Activated T-helper 1 cell treated with Interleukin-2 at 50 U/mL for 16 hours (primary cell): ENCODE results near the gene GZMB.
"Not testable (repeated sequence)": the region's sequence is repeated elsewhere in the genome, so short reads cannot be mapped to it uniquely, and the experiment has no call there.

ENCODE experiments used
- DNase-seq: peaks from one replicate; pipeline ENCODE4 v3.0.0-alpha.2; 2020; ENCODE audit warnings: low read depth

The GZMB gene, protein sequence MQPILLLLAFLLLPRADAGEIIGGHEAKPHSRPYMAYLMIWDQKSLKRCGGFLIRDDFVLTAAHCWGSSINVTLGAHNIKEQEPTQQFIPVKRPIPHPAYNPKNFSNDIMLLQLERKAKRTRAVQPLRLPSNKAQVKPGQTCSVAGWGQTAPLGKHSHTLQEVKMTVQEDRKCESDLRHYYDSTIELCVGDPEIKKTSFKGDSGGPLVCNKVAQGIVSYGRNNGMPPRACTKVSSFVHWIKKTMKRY

DNA sequence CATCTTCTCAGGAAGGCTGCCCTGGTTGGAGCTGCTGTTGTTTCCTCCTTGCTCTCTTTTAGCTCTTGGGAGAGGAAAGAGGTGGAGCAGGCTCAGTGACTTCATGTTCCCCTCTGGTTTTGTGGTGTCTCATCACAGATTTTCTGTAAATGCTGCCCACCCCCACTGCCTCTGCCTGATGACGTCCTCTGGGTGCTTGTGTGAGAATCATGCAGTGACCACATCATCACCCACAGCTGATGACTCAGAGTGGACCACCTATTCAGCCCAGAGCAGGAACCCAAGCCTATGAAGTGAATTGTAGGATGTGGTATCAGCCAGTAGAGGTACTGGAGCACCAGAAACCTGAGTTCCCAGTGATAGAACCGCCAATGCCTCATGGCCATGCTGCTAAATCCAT is at the start of gene GZMB:
Gene GZMB (minus strand): TSS at position 33 of the 400 bp plus-strand sequence. CDS start 30 bp downstream, at position 3.
- DNase-seq: no peak

DNA sequence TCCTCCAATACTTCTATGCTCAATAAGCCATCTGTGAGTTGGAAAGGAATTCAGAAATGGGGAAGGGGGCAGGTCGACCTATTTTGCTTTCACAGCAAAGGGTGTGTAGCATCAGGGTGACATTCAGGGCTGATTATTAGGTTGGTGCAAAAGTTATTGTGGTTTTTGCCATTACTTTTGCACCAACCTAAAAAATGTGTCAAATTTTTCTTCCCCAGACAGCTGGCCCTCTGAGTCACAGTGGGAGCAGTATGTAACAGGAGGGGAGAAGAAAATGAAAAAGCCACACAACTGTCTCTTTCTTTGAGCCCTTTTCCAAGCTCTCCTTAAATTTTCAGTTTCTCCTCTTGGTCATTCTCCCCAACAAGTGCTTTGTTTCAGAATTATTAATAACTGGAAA is 47.1 kb upstream of the GZMB start:
- no peak for DNase-seq

DNA sequence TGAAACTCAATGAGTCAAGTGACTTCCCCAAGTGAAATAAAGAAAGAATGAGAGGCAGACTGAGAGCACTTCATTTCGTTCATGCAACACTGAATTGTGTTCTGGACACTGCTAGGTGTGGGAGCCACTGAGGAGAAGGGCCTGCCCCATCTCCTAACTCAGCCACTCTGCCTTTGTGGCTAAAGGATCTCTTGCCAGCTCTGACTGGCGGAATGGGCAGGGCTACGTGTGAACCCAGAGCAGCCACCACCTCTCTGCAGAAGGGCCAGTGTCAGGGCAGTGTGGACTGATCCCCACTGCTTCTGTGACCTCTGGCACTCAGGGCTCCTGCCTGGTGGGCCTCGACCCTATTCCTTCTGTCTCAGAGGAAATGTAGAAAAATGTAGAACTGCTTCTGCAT is 46.5 kb upstream of the GZMB start:
- no peak for DNase-seq

DNA sequence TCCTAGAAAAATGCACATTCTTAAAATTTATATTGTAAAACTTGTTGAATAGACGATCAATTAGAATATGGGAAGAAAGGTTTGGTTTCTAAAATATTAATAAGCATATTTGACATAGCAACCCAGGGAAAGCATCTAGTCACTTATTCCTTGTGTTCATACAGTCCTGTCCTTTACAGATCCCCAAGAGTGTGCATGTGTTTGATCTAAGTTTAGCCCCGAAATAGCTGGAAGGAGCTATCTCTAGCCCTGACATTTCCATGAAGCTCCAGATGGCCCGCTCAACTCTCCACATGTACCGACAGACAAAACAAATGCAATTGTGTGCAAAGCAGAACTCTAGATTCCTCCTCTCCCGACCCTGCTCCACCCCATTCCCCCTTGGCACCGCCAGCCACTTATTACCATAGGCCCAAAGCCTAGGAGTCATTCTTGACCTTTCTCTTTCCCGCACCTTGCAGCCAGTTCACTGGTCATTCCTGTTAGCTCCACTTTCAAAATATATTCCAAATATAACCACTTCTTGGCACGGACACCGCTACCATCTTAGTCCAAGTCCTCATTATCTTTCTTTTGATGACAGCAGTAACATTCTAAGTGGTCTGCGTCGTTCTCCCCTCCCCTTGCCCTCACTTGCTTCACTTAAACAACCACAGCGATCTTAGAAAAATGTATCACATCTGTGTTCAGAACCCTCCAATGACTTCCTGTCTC is 45.4 kb upstream of the GZMB start:
- DNase-seq: no peak

DNA sequence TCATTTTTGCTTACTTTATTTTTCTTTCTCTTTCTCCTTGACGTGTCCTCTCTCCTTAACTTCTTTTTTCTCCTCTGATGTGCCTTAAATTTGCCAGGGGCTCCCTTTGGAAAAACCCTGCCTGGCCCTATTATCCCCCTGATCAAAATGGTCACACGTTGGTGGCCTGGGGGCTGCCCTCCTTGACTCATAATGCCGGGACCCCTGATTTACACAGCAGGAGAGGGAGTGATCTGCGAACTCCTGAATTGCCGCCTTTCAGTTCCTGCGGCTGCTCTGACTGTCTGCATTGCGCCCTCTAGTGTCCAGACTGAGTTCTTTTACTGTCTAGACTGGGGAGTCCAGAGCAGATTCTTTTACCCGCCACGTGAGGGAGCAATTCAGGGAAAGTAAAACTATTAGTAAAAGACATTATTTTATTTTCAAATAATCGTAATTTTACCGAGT is 44.8 kb upstream of the GZMB start:
- peak; percentile 62 for DNase-seq

DNA sequence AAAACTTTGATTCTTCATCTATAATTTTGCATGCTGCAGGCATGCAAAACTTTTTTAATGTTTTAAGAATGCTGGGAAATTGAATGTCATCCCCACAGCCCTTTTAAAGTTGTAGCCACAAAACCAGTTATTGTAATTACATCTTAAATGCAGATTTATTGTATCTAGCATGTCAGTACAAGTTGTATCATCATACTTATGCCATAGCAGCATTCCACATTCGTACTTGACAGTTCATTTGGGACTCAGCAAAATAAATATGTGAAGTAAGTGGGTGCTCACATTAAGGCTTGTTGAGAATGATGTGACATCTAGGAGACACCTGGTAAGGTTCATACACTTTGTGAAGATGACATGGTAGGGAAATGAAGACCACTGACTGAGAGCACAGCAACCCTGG is 44.0 kb upstream of the GZMB start:
- no peak for DNase-seq

DNA sequence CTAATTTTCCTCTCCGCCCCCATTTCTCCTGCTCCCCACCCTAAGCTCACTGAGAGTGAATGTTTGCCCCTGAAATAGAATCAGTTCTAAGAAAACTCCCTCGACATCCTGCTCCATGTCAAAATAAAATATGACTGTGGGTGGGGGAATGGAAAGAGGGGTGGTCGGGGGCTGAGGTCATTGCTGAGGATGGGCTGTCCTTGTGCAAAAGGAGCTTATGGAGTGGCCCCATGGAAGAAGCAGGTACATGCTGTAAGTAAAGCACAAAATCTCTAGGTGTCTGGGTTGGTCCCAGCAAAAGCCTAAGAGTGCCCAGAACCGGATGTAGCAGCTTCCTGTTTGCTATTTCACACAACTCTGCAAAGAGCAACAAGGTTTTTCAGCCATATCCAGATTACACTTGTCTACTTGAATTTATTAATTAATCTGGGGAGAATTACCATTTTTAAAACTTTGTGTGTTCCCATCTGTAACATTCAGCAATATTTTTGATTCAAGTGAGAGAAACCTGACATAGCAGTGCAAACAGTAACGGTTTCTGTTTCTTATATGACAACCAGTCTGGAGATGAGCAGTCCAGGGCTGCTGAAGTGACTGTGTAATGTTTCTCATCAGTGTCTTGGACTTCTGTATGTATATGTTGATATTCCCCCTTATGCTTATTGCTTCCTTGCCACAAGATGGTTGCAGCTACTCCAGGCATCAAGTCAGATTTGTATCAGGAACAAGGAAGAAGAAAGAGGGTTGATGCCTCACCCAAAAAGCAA is 40.4 kb upstream of the GZMB start:
- DNase-seq: peak; percentile 24

DNA sequence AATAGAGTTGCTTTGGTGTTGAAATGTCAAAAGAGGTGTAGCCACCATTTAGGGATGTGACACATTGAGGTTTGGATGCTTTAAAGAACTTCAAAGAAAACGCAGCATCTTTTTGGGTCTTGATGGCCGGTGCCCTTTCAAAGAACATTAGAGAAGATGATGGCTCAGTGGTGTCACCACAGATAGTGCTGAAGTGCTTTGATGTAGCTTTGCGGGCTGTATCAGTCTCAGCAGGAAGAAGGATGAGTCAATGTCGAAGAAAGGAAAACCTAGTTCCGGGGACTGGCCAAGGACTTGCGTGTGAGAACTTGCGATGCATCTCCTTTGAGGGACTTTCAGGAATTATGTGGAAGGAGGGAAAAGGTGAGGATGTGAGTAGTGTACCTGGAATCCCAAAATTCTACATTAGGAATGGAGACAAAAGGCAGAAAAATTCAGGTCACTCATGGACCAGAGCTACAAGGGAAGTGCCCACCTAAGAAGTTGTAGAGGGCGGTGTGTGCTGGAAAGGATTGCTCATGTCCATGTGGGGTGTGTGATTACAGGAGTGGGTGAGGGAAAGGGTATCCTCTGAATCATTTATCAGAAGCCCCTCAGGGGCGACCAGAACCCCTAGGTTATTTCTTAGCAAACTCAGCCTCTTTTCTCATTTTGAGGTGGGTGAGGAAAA is 39.7 kb upstream of the GZMB start:
- peak; percentile 46 for DNase-seq

DNA sequence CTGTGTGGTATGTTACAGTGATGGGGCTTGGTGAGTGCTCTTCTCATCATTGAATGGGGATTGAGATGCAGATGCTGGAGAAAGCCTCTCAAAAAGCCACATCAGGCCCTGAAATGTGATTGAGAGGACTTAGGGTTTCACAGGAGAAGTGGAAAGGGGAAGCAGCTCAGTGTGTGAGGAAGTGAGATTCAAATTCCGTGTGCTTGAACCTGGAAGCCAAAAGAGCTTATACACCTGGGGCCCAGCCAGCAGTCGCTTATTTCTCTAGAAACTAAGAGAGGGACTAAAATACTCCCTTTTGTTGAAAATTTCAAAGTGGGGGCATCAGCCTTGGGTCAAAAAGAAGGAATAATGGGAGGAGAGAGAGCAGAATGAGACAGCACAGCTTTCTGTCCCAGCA is 39.1 kb upstream of the GZMB start:
- no peak for DNase-seq

DNA sequence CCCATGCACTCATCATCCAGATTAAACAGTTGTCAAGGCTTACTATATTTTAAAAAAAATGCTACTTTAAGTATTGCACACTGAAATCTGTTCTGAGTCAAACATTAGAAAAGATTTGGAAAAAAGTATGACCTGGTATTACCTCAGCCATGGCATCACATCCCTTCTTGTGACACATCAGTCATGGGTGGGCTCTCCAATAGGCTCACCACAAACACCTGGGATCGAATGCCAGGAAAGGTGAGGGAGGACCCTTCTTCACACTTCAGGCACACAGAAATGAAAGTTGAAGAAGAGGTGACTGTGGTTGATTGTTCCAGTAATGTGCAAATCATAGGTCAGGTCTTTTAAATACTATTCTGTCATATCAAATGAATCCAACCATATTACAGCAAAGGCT is 36.6 kb upstream of the GZMB start:
- no peak for DNase-seq

DNA sequence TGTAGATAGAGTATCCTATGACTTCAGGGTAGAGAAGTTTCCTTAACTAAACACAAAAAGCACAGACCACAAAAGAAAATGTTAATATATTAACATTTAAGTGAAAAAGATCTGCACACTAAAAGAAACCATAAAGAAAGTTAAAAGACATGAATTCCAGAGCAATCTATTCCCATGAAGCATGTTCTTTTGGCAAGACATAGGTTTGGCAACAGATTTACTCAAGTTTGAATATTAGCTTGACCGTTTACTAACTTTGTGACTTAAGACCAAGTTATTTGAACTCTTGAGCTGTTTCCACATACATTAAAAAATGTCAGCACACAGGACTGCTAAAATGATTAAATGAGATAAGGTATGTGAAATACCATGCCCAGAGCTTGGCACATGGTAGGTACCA is 35.7 kb upstream of the GZMB start:
- no peak for DNase-seq

DNA sequence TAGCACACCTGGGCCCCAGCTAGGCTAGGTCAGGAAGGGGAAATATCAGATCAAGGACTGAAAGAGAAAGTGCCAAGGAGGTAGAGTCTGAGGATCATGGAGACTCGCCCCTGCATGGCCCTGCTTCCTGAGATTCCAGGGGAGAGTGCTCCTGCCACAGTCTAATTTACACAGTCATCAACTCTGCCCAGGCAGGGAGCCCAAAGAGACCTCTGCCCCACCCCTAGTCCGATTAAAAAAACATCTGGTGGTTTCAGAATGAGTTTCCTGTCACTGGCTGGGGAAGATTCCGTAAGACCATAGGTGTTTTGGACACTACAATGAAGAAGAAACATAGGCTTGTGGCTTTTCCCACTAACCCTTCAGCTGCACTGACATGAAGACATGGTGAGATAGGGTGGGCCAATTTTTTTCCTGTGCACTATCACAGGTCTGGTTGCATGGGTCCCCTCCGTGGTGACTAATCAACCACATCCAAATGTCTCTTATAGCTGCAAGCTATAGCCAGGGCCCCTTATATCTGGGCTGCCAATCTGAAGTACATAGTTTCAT is 31.5 kb upstream of the GZMB start:
- no peak for DNase-seq

DNA sequence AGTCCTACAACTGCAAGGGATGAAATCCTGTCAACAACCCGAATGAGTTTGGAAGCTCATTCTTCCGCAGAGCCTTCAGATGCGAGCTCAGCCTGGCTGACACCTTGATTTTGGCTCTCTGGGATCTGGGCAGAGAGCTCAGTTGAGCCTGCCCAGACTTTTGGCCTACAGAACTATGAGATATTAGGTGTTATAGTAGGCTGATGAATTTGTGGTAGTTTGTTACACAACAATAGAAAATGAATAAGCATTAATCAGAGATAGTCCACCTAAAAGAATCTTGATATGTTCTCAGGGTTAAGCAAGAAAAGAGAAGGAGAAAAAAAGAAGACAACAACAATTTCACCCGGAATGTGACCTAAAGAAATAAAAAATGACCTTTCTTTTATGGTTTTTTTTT is 30.4 kb upstream of the GZMB start:
- no peak for DNase-seq

DNA sequence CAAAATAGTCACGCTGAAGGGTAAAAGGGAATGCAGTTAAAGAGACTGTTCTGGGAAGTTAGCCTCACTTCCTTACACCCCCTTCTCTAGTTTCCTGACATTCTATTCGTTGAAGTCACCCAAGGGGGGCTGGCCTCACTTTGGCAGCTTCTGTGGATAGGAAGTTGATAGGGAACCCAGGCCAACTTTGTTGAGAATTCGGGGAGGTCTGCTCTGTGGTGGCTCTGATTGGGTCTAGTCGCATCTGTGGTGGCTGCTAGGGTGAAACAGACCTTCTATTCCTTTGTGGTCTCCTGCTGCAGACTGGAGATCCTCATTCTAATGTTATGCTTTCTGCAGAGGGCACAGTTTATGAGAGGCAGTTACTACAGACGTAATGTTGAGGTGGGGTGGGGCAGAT is 28.8 kb upstream of the GZMB start:
- no peak for DNase-seq

DNA sequence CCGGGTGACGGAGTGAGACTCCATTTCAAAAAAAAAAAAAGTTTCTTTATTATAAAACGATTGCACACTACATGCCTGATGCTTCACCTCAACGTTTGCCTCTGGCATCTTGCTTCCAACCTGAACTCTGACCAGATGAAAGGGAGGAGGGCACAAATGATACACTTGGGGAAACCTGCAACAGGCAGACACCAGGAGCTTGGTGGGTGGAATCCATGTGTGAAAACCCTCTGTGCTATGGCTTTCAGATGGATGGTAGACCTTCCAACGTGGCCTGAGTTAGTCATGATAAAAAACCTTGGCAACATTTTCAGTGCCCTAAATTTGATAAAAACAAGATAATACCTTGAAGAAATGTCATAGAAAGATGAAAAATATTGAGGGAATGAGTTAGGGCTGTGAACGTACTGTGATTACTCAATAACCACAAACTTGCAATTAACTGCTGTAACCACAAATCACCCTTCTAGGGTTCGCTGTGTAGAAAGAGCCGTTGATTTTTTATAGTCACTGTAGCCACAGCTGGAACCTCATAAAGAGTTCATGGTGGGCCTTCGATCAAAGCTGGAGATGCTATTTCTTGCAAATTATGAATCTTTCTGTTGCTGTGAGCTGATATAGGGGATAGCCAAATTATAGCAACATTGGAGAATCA is 26.1 kb upstream of the GZMB start:
- no peak for DNase-seq

DNA sequence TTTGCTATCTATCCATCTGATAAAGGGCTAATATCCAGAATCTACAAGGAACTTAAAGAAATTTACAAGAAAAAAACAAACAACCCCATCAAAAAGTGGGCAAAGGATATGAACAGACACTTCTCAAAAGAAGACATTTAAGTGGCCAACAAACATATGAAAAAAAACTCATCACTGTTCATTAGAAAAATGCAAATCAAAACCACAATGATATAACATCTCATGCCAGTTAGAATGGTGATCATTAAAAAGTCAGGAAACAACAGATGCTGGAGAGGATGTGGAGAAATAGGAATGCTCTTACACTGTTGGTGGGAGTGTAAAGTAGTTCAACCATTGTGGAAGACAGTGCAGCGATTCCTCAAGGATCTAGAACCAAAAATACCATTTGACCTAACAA is 14.4 kb upstream of the GZMB start:
- not testable (repeated sequence) for DNase-seq

DNA sequence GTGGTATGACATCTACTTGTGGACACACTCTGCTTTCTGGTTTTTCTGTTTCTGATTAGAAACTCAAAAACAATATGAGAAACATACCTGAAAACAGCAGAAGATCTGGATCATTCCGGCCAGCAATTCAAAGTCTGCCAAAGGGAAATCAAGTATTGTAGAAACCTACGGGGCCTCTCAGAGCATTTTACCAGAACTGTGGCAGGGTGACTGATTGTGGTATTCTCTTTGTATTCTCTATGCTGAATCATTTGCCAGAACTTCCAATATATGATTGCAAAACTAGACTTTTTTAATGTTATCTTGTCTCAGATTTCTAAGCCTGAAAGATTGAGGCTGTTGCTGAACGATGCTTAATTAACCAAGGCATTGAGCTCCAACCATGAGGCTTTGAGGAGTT is 5.9 kb upstream of the GZMB start:
- no peak for DNase-seq

DNA sequence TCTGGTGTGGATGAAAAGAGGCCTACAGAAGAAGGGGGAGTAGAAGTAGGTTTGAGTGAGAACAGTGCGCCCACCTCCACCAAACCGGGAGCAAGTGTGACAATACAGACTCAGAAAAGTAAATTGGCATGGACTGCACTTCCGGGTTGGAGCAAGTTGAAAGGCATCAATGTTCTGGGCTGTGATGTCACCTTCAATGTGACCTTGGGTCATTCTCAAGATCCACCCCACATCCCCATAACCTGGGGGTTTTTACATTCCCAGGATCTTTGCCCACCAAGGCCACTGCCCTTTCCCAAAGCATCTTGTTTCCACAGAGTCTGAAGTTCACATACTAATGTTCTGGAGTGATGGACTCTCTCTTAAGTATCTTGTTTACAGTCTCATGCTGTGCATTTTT is 5.3 kb upstream of the GZMB start:
- DNase-seq: no peak

DNA sequence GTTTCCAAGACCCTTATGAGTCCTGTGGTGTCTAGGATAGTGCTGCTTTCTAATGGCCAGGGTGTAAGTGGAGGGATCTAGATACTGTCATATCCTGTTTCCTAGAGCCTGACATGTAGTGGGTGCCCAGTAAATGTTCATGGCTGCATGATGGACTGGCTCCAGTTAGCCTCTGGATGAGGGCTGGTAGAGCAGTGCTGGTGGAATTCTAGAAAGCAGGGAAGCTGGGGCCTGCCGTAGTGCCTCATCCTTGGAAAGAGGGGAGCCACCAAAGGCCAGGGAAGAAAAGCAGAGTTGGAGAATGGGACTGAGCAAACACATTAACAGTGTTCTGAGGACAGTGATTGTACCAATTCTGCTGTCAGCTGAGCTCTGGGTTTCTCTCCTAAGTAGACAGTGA is 637 bp downstream of the GZMB start:
- DNase-seq: no peak

DNA sequence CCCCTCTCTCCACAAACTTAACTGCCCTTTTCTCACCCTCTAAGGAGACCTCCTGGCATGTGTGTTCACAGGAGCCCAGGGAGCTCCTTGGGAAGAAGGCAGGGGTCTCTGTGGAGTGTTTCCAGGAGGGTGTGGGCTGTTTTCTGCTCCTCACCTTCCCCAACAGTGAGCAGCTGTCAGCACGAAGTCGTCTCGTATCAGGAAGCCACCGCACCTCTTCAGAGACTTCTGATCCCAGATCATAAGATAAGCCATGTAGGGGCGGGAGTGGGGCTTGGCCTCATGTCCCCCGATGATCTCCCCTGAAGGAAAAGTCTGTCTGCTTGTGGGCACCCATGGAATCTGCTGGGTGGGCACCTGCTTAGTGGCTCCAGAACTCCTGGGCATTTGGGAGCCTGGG is 1.2 kb downstream of the GZMB start:
- no peak for DNase-seq

DNA sequence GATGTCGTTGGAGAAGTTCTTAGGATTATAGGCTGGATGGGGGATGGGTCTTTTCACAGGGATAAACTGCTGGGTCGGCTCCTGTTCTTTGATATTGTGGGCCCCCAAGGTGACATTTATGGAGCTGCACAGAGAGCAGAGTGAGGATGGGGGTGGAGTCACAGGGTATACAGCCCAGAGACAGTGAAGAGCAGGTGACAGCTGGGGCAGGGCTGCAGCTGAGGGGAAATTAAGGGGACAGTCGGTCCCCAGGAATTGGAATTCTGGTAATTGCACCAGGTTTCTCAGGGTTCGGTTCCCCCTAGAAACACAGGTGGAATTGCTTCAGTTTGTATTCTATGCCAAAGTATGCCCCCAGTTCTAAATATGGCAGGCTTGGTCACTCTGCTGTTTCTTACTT is 1.7 kb downstream of the GZMB start:
- no peak for DNase-seq
